ENCODE data around the gene DDX56.
A peak's percentile ranks its signal among the peaks of the same experiment; 100 is the strongest.

DDX56 gene

GRCh38 chr7:44547536-44548231 lies 26.0 kb downstream of the DDX56 start:
- no peak for ATAC-seq (ENCODE audit: low read depth)
- Histone ChIP-seq H3K9me3 (ENCODE audit: severe bottlenecking) (no peaks in the 10 kb centered on the region), H3K27me3 (ENCODE audit: insufficient read depth, poor library complexity, severe bottlenecking) (no peaks in the 10 kb centered on the region), H3K36me3 (ENCODE audit: low read depth) (no peaks in the 10 kb centered on the region), H3K27ac (ENCODE audit: poor library complexity, severe bottlenecking) (no peak overlapping the region), H3K4me3 (ENCODE audit: severe bottlenecking) (no peak overlapping the region), H3K4me1 (ENCODE audit: insufficient read depth, poor library complexity, severe bottlenecking) (peaks cover 19% of the 10 kb centered on the region)
- TF ChIP-seq CTCF (IDR thresholded peaks at IDR 0.05; ENCODE audit: poor library complexity, severe bottlenecking) = no peak
- DNase-seq (ENCODE audit: low spot score) = no peak

- no peaks in the 10 kb centered on the region for H3K27me3 ChIP-seq (ENCODE audit: insufficient read depth, poor library complexity, severe bottlenecking)
- H3K4me3 ChIP-seq (ENCODE audit: severe bottlenecking) = no peak overlapping the region
- ATAC-seq (ENCODE audit: low read depth) = no peak
- peak; percentile 29 for DNase-seq (ENCODE audit: low spot score)
- TF ChIP-seq CTCF (IDR thresholded peaks at IDR 0.05; ENCODE audit: poor library complexity, severe bottlenecking) = no peak
- no peak overlapping the region for H3K27ac ChIP-seq (ENCODE audit: poor library complexity, severe bottlenecking)
- H3K4me1 ChIP-seq (ENCODE audit: insufficient read depth, poor library complexity, severe bottlenecking) = peaks cover 19% of the 10 kb centered on the region
- H3K9me3 ChIP-seq (ENCODE audit: severe bottlenecking) = no peaks in the 10 kb centered on the region
- H3K36me3 ChIP-seq (ENCODE audit: low read depth) = no peaks in the 10 kb centered on the region
These were observed 31.7 kb downstream of the DDX56 start for GRCh38 chr7:44541876-44542610.

GRCh38 chr7:44541028-44541869 lies 32.5 kb downstream of the DDX56 start, which contains the start of gene NPC1L1:
Gene NPC1L1 (minus strand): TSS chr7:44541330. CDS start chr7:44541259, 71 bp downstream.
- ATAC-seq (ENCODE audit: low read depth) = no peak
- DNase-seq (ENCODE audit: low spot score) = peak; percentile 47

GRCh38 chr7:44540592-44541027 lies 33.1 kb downstream of the DDX56 start:
- H3K4me3 ChIP-seq (ENCODE audit: severe bottlenecking) = no peak overlapping the region
- no peaks in the 10 kb centered on the region for H3K9me3 ChIP-seq (ENCODE audit: severe bottlenecking)
- TF ChIP-seq CTCF (IDR thresholded peaks at IDR 0.05; ENCODE audit: poor library complexity, severe bottlenecking) = no peak
- DNase-seq (ENCODE audit: low spot score) = no peak
- no peak for ATAC-seq (ENCODE audit: low read depth)
- H3K27ac ChIP-seq (ENCODE audit: poor library complexity, severe bottlenecking) = no peak overlapping the region
- H3K27me3 ChIP-seq (ENCODE audit: insufficient read depth, poor library complexity, severe bottlenecking) = no peaks in the 10 kb centered on the region
- no peaks in the 10 kb centered on the region for H3K36me3 ChIP-seq (ENCODE audit: low read depth)
- peaks cover 19% of the 10 kb centered on the region for H3K4me1 ChIP-seq (ENCODE audit: insufficient read depth, poor library complexity, severe bottlenecking)

More at GRCh38 chr7:44541028-44541869, 32.5 kb downstream of the DDX56 start, which contains the start of gene NPC1L1:
- Histone ChIP-seq H3K27ac (ENCODE audit: poor library complexity, severe bottlenecking) (no peak within 1 kb of the TSS), H3K27me3 (ENCODE audit: insufficient read depth, poor library complexity, severe bottlenecking) (no peaks in the 10 kb centered on the region), H3K4me3 (ENCODE audit: severe bottlenecking) (no peak within 1 kb of the TSS), H3K4me1 (ENCODE audit: insufficient read depth, poor library complexity, severe bottlenecking) (peaks cover 19% of the 10 kb centered on the region), H3K36me3 (ENCODE audit: low read depth) (no peaks in the 10 kb centered on the region), H3K9me3 (ENCODE audit: severe bottlenecking) (no peaks in the 10 kb centered on the region)
- TF ChIP-seq CTCF (IDR thresholded peaks at IDR 0.05; ENCODE audit: poor library complexity, severe bottlenecking) = no peak

All from RWPE2 (cell line).